PC-3 (cell line): ENCODE data around the gene FN1.

Experiments
- CTCF ChIP-seq: fragments of 300-600 bp; sonication (generic); conservative IDR thresholded peaks from 2 replicates; pipeline ENCODE4 v1.5.1; 2017; ENCODE audit warnings: antibody characterized with exemption, low read depth, mild to moderate bottlenecking, low read length
- EZH2 ChIP-seq: fragments of 300-600 bp; sonication (generic); IDR thresholded peaks from one replicate; pipeline ENCODE4 v1.6.1; 2017; ENCODE audit warnings: antibody characterized with exemption, mild to moderate bottlenecking, low read length; ENCODE audit not compliant: unreplicated experiment
- EZH2phosphoT487 ChIP-seq: fragments of 300-600 bp; sonication (generic); IDR thresholded peaks from 2 replicates; pipeline ENCODE4 v1.6.1; 2018; ENCODE audit warnings: mild to moderate bottlenecking, antibody characterized with exemption, low read length, borderline replicate concordance

DNA sequence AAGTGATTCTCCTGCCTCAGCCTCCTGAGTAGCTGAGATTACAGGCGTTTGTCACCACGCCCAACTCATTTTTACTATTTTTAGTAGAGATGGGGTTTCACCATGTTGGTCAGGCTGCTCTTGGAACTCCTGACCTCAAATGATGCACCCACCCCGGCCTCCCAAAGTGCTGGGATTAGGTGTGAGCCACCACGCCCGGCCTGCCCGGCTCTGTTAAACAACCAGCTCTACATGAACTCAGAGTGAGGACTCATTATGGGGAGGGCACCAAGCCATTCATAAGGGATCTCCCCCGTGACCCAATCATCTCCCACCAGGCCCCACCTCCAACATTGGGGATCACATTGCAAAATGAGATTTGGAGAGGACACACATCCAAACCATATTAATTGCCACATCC lies 115.2 kb downstream of the FN1 start:
- TF ChIP-seq CTCF: no peak
- no peak for TF ChIP-seq EZH2
- TF ChIP-seq EZH2phosphoT487: no peak
